GM19467 (cell line): Measurements from ENCODE around the gene RNASE8.
A peak's percentile ranks its signal among the peaks of the same experiment; 100 is the strongest.

Experiments
- ATAC-seq: cut with Tn5 transposase; IDR thresholded peaks from one replicate; pipeline ENCODE4 v1.9.1; 2021; ENCODE audit warnings: mild to moderate bottlenecking, moderate library complexity; ENCODE audit not compliant: unreplicated experiment

Gene RNASE8

GRCh38 chr14:21103411-21103709, 45.7 kb downstream of the RNASE8 start:
- ATAC-seq = no peak

- peak; percentile 91 for ATAC-seq
Observed at GRCh38 chr14:21103710-21104447, 46.3 kb downstream of the RNASE8 start.

GRCh38 chr14:21104448-21105060, 46.9 kb downstream of the RNASE8 start:
- ATAC-seq = peak; percentile 29

- no peak for ATAC-seq
Observed at GRCh38 chr14:21105095-21105494, 47.5 kb downstream of the RNASE8 start.

- no peak for ATAC-seq
Observed at GRCh38 chr14:21106176-21106497, 48.5 kb downstream of the RNASE8 start.

GRCh38 chr14:21106498-21107282, 49.1 kb downstream of the RNASE8 start:
- ATAC-seq = no peak

- ATAC-seq = no peak
Observed at GRCh38 chr14:21107283-21107800, 49.7 kb downstream of the RNASE8 start.
